ENCODE results near the gene OR2A25. TPM values are rescaled to one million over a fixed set of nuclear protein-coding genes. Genes with fewer than 3 reads are reported as not detected.

The OR2A25 gene
- total RNA-seq, 1 experiment from 2014 or later = not detected

- Mint-ChIP-seq H3K4me1 (ENCODE audit: low read depth, unreplicated experiment) (no peaks in the 10 kb centered on the region), H3K27ac (ENCODE audit: unreplicated experiment) (no peak overlapping the region), H3K9me3 (ENCODE audit: low read depth, unreplicated experiment) (no peaks in the 10 kb centered on the region), H3K36me3 (ENCODE audit: insufficient read depth, unreplicated experiment) (no peaks in the 10 kb centered on the region), H3K4me3 (ENCODE audit: low read depth, unreplicated experiment) (no peak overlapping the region), H3K27me3 (ENCODE audit: unreplicated experiment) (no peaks in the 10 kb centered on the region)
- CTCF ChIA-PET = no interaction called here
- DNase-seq = no peak
- TF ChIP-seq, protein P1, sequence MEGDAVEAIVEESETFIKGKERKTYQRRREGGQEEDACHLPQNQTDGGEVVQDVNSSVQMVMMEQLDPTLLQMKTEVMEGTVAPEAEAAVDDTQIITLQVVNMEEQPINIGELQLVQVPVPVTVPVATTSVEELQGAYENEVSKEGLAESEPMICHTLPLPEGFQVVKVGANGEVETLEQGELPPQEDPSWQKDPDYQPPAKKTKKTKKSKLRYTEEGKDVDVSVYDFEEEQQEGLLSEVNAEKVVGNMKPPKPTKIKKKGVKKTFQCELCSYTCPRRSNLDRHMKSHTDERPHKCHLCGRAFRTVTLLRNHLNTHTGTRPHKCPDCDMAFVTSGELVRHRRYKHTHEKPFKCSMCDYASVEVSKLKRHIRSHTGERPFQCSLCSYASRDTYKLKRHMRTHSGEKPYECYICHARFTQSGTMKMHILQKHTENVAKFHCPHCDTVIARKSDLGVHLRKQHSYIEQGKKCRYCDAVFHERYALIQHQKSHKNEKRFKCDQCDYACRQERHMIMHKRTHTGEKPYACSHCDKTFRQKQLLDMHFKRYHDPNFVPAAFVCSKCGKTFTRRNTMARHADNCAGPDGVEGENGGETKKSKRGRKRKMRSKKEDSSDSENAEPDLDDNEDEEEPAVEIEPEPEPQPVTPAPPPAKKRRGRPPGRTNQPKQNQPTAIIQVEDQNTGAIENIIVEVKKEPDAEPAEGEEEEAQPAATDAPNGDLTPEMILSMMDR (IDR thresholded peaks at IDR 0.05; ENCODE audit: unreplicated experiment) = no peak
- intact Hi-C loops (cut with micrococcal nuclease; ENCODE audit: unreplicated experiment) = no loop called here
- no TSS peak for BruUV-seq (replicated peaks)
Observed at GRCh38 chr7:144024213-144024612, 45.4 kb upstream of the OR2A25 start.

DNA sequence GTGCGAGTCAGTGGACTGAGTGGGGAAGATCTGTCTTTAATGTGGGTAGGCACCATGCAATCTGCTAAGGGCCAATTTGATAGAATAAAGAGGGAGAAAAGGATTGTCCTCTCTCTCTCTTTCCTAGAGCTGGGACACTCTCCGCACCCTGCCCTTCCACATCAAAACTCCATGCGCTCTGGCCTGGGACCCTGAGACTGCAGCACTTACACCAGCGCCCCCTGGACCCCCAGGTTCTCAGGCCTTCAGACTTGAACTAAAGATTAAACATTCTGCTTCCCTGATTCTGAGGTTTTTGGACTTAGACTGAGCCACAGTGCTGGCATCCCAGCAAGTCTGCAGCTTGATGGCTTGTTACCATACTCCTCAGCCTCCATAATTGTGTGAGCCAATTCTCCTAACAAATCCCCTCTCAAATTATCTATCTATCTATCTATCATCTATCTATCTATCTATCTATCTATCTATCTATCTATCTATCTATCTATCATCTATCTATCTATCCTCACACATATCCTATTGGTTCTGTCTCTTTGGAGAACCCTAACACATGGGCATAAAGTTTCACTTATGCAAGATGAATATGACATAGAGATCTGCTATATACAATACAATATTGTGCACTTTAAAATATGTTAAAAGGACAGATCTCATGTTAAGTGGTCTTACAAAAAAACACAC lies 43.3 kb upstream of the OR2A25 start:
- DNase-seq = no peak
- Mint-ChIP-seq H3K9me3 (ENCODE audit: low read depth, unreplicated experiment) (no peaks in the 10 kb centered on the region), H3K4me1 (ENCODE audit: low read depth, unreplicated experiment) (no peaks in the 10 kb centered on the region), H3K4me3 (ENCODE audit: low read depth, unreplicated experiment) (no peak overlapping the region), H3K27me3 (ENCODE audit: unreplicated experiment) (no peaks in the 10 kb centered on the region), H3K36me3 (ENCODE audit: insufficient read depth, unreplicated experiment) (no peaks in the 10 kb centered on the region), H3K27ac (ENCODE audit: unreplicated experiment) (no peak overlapping the region)
- no TSS peak for BruUV-seq (replicated peaks)
- intact Hi-C loops (cut with micrococcal nuclease; ENCODE audit: unreplicated experiment) = loop anchor here (2.0 to 5.0 kb wide), 3 partner anchors 54 to 126 kb away; no protein-coding TSS in a partner anchor
- TF ChIP-seq, protein P1 (IDR thresholded peaks at IDR 0.05; ENCODE audit: unreplicated experiment) = no peak
- CTCF ChIA-PET = interaction anchor here (2.5 kb wide), 1 partner anchor 125 kb away, joined by 8 read pairs; the partner anchor contains the start of gene TCAF1

DNA sequence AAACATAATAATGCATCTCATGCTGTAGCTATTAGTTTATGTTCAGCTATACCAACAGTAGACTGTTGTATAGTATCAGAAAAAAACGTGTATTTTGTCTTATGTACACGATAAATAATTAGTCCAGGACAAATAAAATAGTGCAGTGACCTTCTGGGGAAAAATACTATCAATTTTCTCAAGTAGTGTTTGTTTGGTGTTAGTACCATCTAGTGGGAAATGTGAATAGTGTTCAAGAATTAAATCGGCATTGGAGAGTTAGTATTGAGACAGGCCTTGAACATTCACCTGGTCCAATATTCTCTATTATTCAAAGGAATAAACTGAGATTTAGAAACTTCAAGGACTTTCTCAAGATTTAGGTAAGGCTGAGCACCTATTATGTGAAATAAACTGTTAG lies 42.5 kb upstream of the OR2A25 start:
- Mint-ChIP-seq H3K27ac (ENCODE audit: unreplicated experiment) (no peak overlapping the region), H3K4me1 (ENCODE audit: low read depth, unreplicated experiment) (no peaks in the 10 kb centered on the region)
- intact Hi-C loops (cut with micrococcal nuclease; ENCODE audit: unreplicated experiment) = loop anchor here (2.0 to 5.0 kb wide), 3 partner anchors 55 to 126 kb away; no protein-coding TSS in a partner anchor

DNA sequence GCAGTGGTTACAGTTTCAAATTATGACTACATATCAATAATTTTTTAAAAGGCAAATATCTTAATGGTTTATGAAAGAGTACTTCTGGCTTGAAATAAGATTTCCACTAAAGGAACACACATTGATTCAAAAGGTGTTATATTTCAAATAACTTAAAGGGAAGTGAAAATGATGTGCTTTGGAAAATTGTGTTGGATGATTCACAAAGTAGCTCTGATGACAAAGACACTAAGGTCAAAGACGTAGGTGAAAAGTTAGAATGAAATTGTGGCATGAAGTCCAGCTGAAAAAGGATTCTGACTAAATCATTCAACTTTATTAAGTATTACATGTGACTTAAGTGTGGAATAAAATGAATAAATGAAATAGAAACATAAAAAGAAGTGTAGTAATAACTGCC lies 41.6 kb upstream of the OR2A25 start:
- H3K27ac Mint-ChIP-seq (ENCODE audit: unreplicated experiment) = no peak overlapping the region
- DNase-seq = no peak
- no peak overlapping the region for H3K4me3 Mint-ChIP-seq (ENCODE audit: low read depth, unreplicated experiment)
- no peaks in the 10 kb centered on the region for H3K9me3 Mint-ChIP-seq (ENCODE audit: low read depth, unreplicated experiment)
- TF ChIP-seq, protein P1 (IDR thresholded peaks at IDR 0.05; ENCODE audit: unreplicated experiment) = no peak
- intact Hi-C loops (cut with micrococcal nuclease; ENCODE audit: unreplicated experiment) = loop anchor here (2.0 to 5.0 kb wide), 3 partner anchors 56 to 127 kb away; no protein-coding TSS in a partner anchor
- H3K27me3 Mint-ChIP-seq (ENCODE audit: unreplicated experiment) = no peaks in the 10 kb centered on the region
- no peaks in the 10 kb centered on the region for H3K4me1 Mint-ChIP-seq (ENCODE audit: low read depth, unreplicated experiment)
- no peaks in the 10 kb centered on the region for H3K36me3 Mint-ChIP-seq (ENCODE audit: insufficient read depth, unreplicated experiment)
- BruUV-seq (replicated peaks) = no TSS peak
- CTCF ChIA-PET = interaction anchor here (1.2 to 1.4 kb wide), 2 partner anchors 100 to 126 kb away, joined by 3 read pairs; partner anchors contain the start of gene TCAF1

More for the DNA sequence above, 42.5 kb upstream of the OR2A25 start:
- no peaks in the 10 kb centered on the region for H3K9me3 Mint-ChIP-seq (ENCODE audit: low read depth, unreplicated experiment)
- DNase-seq = no peak
- BruUV-seq (replicated peaks) = no TSS peak
- no peaks in the 10 kb centered on the region for H3K27me3 Mint-ChIP-seq (ENCODE audit: unreplicated experiment)
- TF ChIP-seq, protein P1 (IDR thresholded peaks at IDR 0.05; ENCODE audit: unreplicated experiment) = no peak
- no peak overlapping the region for H3K4me3 Mint-ChIP-seq (ENCODE audit: low read depth, unreplicated experiment)
- H3K36me3 Mint-ChIP-seq (ENCODE audit: insufficient read depth, unreplicated experiment) = no peaks in the 10 kb centered on the region
- CTCF ChIA-PET = interaction anchor here (1.4 to 2.5 kb wide), 2 partner anchors 101 to 125 kb away, joined by 3 to 8 read pairs; partner anchors contain the start of gene TCAF1

All from Calu3 (cell line).